CD14-positive monocyte (primary cell): Measurements from ENCODE around the gene WDR41. TPM values are rescaled to one million over a fixed set of nuclear protein-coding genes. Genes with fewer than 3 reads are reported as not detected.

Experiments
- DNase-seq, 3 donors: peaks; one replicate each; pipeline ENCODE4 v3.0.0-alpha.2; 2011 to 2022
- H2AFZ ChIP-seq: 2 replicates; pipeline ENCODE4 v1.6.0; 2012; ENCODE audit warnings: mild to moderate bottlenecking, low read depth, low read length, inconsistent platforms; ENCODE audit not compliant: insufficient read depth, poor library complexity, severe bottlenecking
- H3K27ac ChIP-seq, 2 donors: 1 replicate in 1 of 2; 2 replicates in 1 of 2; pipeline ENCODE4 v1.5.1; 2012 to 2013; ENCODE audit warnings: low read length in 2 of 2, control low read depth in 1 of 2, inconsistent platforms in 1 of 2, low read depth in 1 of 2, mild to moderate bottlenecking in 1 of 2
- H3K27me3 ChIP-seq, 2 donors: one replicate each; pipeline versions ENCODE4 v1.6.0 to v1.6.1; 2011 to 2013; ENCODE audit warnings: low read length in 2 of 2; ENCODE audit not compliant: control insufficient read depth in 2 of 2, insufficient read depth in 2 of 2
- H3K36me3 ChIP-seq, 2 donors: replicated peaks in 1 of 2; 1 replicate in 1 of 2; 2 replicates in 1 of 2; pipeline versions ENCODE4 v1.5.1 to v1.6.1; 2012 to 2013; ENCODE audit warnings: low read length in 2 of 2, control low read depth in 1 of 2, inconsistent platforms in 1 of 2, mild to moderate bottlenecking in 1 of 2; ENCODE audit not compliant: insufficient read depth in 2 of 2, control insufficient read depth in 1 of 2
- H3K4me1 ChIP-seq, 2 donors: 1 replicate in 1 of 2; 2 replicates in 1 of 2; pipeline versions ENCODE4 v1.5.1 to v1.6.1; 2012 to 2013; ENCODE audit warnings: low read length in 2 of 2, control low read depth in 1 of 2, inconsistent platforms in 1 of 2, mild to moderate bottlenecking in 1 of 2, moderate library complexity in 1 of 2; ENCODE audit not compliant: insufficient read depth in 2 of 2, control insufficient read depth in 1 of 2
- H3K4me2 ChIP-seq: replicated peaks from 2 replicates; pipeline ENCODE3; 2012; ENCODE audit warnings: low read length, moderate library complexity, mild to moderate bottlenecking; ENCODE audit not compliant: poor library complexity, severe bottlenecking; ENCODE audit errors: extremely low read depth
- H3K4me3 ChIP-seq, 3 experiments: fragments of 200-600 bp in 1 of 3; sonication (generic) in 1 of 3; replicated peaks in 1 of 3; 1 replicate in 2 of 3; 2 replicates in 1 of 3; pipeline ENCODE4 v1.5.1; 2011 to 2013; ENCODE audit warnings: low read length in 3 of 3, mild to moderate bottlenecking in 3 of 3, control low read depth in 2 of 3, low read depth in 2 of 3, inconsistent platforms in 1 of 3, moderate library complexity in 1 of 3
- H3K79me2 ChIP-seq: 2 replicates; pipeline ENCODE4 v1.6.0; 2012; ENCODE audit warnings: mild to moderate bottlenecking, control low read depth, inconsistent platforms, low read length, moderate library complexity; ENCODE audit not compliant: insufficient read depth
- H3K9ac ChIP-seq: 2 replicates; pipeline ENCODE4 v1.6.0; 2017; ENCODE audit warnings: low read length, mild to moderate bottlenecking; ENCODE audit not compliant: insufficient read depth, poor library complexity, severe bottlenecking
- H3K9me3 ChIP-seq, 2 donors: replicated peaks in 1 of 2; 1 replicate in 1 of 2; 2 replicates in 1 of 2; pipeline versions ENCODE4 v1.5.1 to v1.6.1; 2012 to 2013; ENCODE audit warnings: low read length in 2 of 2, control low read depth in 1 of 2; ENCODE audit not compliant: control insufficient read depth in 1 of 2, insufficient read depth in 1 of 2
- H4K20me1 ChIP-seq: 2 replicates; pipeline ENCODE4 v1.6.0; 2012; ENCODE audit warnings: mild to moderate bottlenecking, low read length, control low read depth, moderate library complexity; ENCODE audit not compliant: insufficient read depth
- H3K27ac Mint-ChIP-seq, 7 donors: one replicate each; pipeline ENCODE4 v1.8.0; 2020; ENCODE audit warnings: mild to moderate bottlenecking in 7 of 7, mixed read lengths in 7 of 7, moderate library complexity in 6 of 7, inconsistent platforms in 2 of 7
- H3K27me3 Mint-ChIP-seq, 3 donors: one replicate each; pipeline ENCODE4 v1.8.0; 2021 to 2022; ENCODE audit warnings: low read depth in 3 of 3, mild to moderate bottlenecking in 3 of 3, mixed read lengths in 3 of 3, moderate library complexity in 3 of 3, inconsistent platforms in 1 of 3
- H3K36me3 Mint-ChIP-seq, 2 donors: one replicate each; pipeline ENCODE4 v1.8.0; 2020; ENCODE audit warnings: mixed read lengths in 2 of 2, inconsistent platforms in 1 of 2, mild to moderate bottlenecking in 1 of 2
- H3K4me1 Mint-ChIP-seq: one replicate; pipeline ENCODE4 v1.8.0; 2020; ENCODE audit warnings: mild to moderate bottlenecking, mixed read lengths
- H3K4me3 Mint-ChIP-seq, 2 donors: one replicate each; pipeline ENCODE4 v1.8.0; 2020; ENCODE audit warnings: mild to moderate bottlenecking in 2 of 2, mixed read lengths in 2 of 2, moderate library complexity in 1 of 2
- H3K9me3 Mint-ChIP-seq, 7 donors: one replicate each; pipeline ENCODE4 v1.8.0; 2020 to 2022; ENCODE audit warnings: mixed read lengths in 7 of 7, mild to moderate bottlenecking in 6 of 7, moderate library complexity in 6 of 7, inconsistent platforms in 2 of 7
- WGBS: methylation state at CpG from one replicate; pipeline ENCODE4 v1.1.5; 2013; ENCODE audit warnings: missing lambda C conversion rate; ENCODE audit not compliant: insufficient coverage; 5-methylcytosine and 5-hydroxymethylcytosine counted together
- intact Hi-C, 2 donors: fragments of 100-400 bp; cut with micrococcal nuclease; formaldehyde crosslinking; loops; one replicate each; pipeline versions ENCODE4 v1.15.0 to v1.15.1; 2023
- polyA plus RNA-seq, 3 donors: library from polyadenylated mRNA; depleted of rRNA in 1 of 3; unstranded in 2 of 3; stranded (reverse) in 1 of 3; fragments of 300-500 nt in 2 of 3; fragments of >200 nt in 1 of 3; fragmentation: Illumina TruSeq in 2 of 3; gene quantifications; 1 replicate in 2 of 3; 2 replicates in 1 of 3; pipeline ENCODE4 v1.2.3, GENCODE V29; 2012 to 2021
- TF ChIP-seq, protein P1 (sequence below): fragments of 200-600 bp; IDR thresholded peaks from one replicate; pipeline ENCODE4 v1.8.0; 2022; ENCODE audit warnings: antibody characterized with exemption, mild to moderate bottlenecking

WDR41 gene
- polyA plus RNA-seq, 3 donors = 19.6 to 64.0 (median 47.5) TPM

DNA sequence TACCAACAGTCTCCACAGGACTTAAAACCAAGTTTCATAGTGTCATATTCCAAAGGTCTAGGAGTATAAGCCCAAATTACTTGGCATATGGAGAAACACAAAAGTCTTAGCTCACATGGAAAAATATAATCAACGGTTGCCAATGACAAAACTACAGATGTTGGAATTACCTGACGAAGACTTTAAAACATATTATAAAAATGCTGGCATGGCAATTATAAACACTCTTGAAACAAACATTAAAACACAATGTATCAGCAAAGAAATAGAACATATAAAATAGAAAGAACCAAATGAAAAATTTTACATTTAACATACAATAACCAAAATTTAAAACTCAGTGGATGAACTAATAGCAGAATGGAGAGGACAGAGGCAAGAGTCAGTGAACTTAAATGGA lies 7.9 kb upstream of the WDR41 start:
- WGBS = no CpG with 5 or more reads among the region's 2 CpGs
- TF ChIP-seq, protein P1, sequence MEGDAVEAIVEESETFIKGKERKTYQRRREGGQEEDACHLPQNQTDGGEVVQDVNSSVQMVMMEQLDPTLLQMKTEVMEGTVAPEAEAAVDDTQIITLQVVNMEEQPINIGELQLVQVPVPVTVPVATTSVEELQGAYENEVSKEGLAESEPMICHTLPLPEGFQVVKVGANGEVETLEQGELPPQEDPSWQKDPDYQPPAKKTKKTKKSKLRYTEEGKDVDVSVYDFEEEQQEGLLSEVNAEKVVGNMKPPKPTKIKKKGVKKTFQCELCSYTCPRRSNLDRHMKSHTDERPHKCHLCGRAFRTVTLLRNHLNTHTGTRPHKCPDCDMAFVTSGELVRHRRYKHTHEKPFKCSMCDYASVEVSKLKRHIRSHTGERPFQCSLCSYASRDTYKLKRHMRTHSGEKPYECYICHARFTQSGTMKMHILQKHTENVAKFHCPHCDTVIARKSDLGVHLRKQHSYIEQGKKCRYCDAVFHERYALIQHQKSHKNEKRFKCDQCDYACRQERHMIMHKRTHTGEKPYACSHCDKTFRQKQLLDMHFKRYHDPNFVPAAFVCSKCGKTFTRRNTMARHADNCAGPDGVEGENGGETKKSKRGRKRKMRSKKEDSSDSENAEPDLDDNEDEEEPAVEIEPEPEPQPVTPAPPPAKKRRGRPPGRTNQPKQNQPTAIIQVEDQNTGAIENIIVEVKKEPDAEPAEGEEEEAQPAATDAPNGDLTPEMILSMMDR = no peak
- Histone ChIP-seq H3K27me3 (no peaks in the 10 kb centered on the region), H3K79me2 (no peaks in the 10 kb centered on the region), H3K4me2 (no peak overlapping the region), H4K20me1 (no peaks in the 10 kb centered on the region), H3K4me1 (peaks cover 7% of the 10 kb centered on the region in 2 donors), H2AFZ (no peak overlapping the region), H3K36me3 (no peaks in the 10 kb centered on the region), H3K9ac (no peak overlapping the region), H3K4me3 (no peak overlapping the region), H3K9me3 (no peaks in the 10 kb centered on the region), H3K27ac (no peak overlapping the region)
- peaks cover 12 to 22% (median 19%) of the 10 kb centered on the region in 7 donors for H3K9me3 Mint-ChIP-seq
- no peaks in the 10 kb centered on the region for H3K36me3 Mint-ChIP-seq
- peaks cover 0 to 6% (median 3%) of the 10 kb centered on the region in 3 donors for H3K27me3 Mint-ChIP-seq
- intact Hi-C loops = loop anchor here in 1 of 2 donors (10.0 kb wide), 2 partner anchors 355 to 635 kb away; no protein-coding TSS in a partner anchor
- no peak overlapping the region for H3K27ac Mint-ChIP-seq
- H3K4me1 Mint-ChIP-seq = peaks cover 10% of the 10 kb centered on the region
- DNase-seq = no peak
- H3K4me3 Mint-ChIP-seq = no peak overlapping the region

DNA sequence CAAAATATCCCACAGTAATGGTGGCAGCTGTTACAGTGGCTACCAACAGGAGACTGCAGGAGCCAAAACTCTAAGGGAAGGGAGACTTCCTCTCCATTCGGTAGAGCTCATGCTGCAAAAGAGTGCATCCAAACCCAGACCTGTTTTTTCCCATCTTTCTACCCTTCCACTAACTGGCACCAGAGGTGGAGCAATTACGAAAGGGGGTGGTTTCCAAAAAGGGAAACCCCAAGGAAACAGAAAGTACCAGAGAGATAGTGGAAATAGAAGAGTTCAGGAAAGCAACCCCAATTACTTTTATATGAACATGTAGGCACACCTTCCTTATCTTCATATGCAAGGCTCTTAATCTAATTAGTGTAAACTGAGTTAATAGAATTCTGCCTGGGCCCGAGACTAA lies 7.3 kb upstream of the WDR41 start:
- no peak overlapping the region for H3K27ac ChIP-seq
- H4K20me1 ChIP-seq = no peaks in the 10 kb centered on the region
- no peak overlapping the region for H3K9ac ChIP-seq
- TF ChIP-seq, protein P1 = no peak
- peak in 1 of 3 donors; percentile 45 for DNase-seq
- no peak overlapping the region for H3K4me3 ChIP-seq
- whole genome bisulfite sequencing = no CpG with 5 or more reads among the region's 3 CpGs
- H3K4me1 ChIP-seq = peaks cover 7% of the 10 kb centered on the region in 2 donors
- Mint-ChIP-seq H3K4me3 (no peak overlapping the region), H3K4me1 (peaks cover 11% of the 10 kb centered on the region), H3K27me3 (peaks cover 0 to 6% (median 3%) of the 10 kb centered on the region in 3 donors), H3K36me3 (no peaks in the 10 kb centered on the region), H3K9me3 (peaks cover 12 to 21% (median 18%) of the 10 kb centered on the region in 7 donors), H3K27ac (no peak overlapping the region)
- H2AFZ ChIP-seq = no peak overlapping the region
- intact Hi-C loops = loop anchor here in 1 of 2 donors (10.0 kb wide), 2 partner anchors 355 to 635 kb away; no protein-coding TSS in a partner anchor
- H3K4me2 ChIP-seq = no peak overlapping the region
- no peaks in the 10 kb centered on the region for H3K27me3 ChIP-seq
- no peaks in the 10 kb centered on the region for H3K79me2 ChIP-seq
- H3K36me3 ChIP-seq = no peaks in the 10 kb centered on the region
- no peaks in the 10 kb centered on the region for H3K9me3 ChIP-seq
